HCT116 (cell line): ENCODE results near the gene HYAL1. TPM values are rescaled to one million over a fixed set of nuclear protein-coding genes. Genes with fewer than 3 reads are reported as not detected.

Experiments
- ATAC-seq: fragments of 200-7000 bp; cut with Tn5 transposase; 2 replicates; pipeline ENCODE4 v1.9.1; 2020; ENCODE audit warnings: mild to moderate bottlenecking, moderate library complexity
- BruUV-seq: library from RNA; stranded (reverse); fragments of 400-500 nt; replicated peaks from 2 replicates; lab custom pipeline; 2021; lab: Mats Ljungman, UMichigan
- CTCF ChIA-PET: fragments of 300-600 bp; sonication (Branson Sonifier 250); formaldehyde crosslinking; loops from one replicate; lab custom pipeline; 2021; ENCODE audit warnings: antibody characterized with exemption; lab: Charles Lee
- POLR2A ChIA-PET: fragments of 300-600, 350-600 bp; sonication (Branson Sonifier 250); formaldehyde crosslinking; loops from one replicate; lab custom pipeline; 2021; ENCODE audit warnings: antibody characterized with exemption; lab: Charles Lee
- RAD21 ChIA-PET, 2 experiments: fragments of 300-600 bp; sonication (Branson Sonifier 250); formaldehyde crosslinking; loops; one replicate each; lab custom pipeline; 2023; ENCODE audit warnings: low total read pairs in 2 of 2; ENCODE audit not compliant: uncharacterized antibody in 2 of 2, unreplicated experiment in 2 of 2, low non-redundant PET in 1 of 2; lab: Charles Lee
- DNase-seq: peaks from one replicate; pipeline ENCODE4 v3.0.0-alpha.2; 2010; ENCODE audit warnings: low read depth, low spot score
- H2AFZ ChIP-seq: fragments of 200-600 bp; shearing (Covaris generic), sonication (generic); 2 replicates; pipeline ENCODE4 v1.6.1; 2017; ENCODE audit warnings: low read depth, mixed run types, mixed read lengths, antibody characterized with exemption, low read length; ENCODE audit not compliant: poor library complexity, severe bottlenecking
- H3K27ac ChIP-seq: 2 replicates; pipeline ENCODE4 v1.5.1; 2012; ENCODE audit warnings: low read depth, low read length
- H3K27me3 ChIP-seq: fragments of 200-600 bp; sonication (generic); 2 replicates; pipeline ENCODE4 v1.6.1; 2016; ENCODE audit warnings: mixed run types, low read length, mixed read lengths; ENCODE audit not compliant: insufficient read depth
- H3K36me3 ChIP-seq, 2 experiments: fragments of 200-500 bp in 1 of 2; fragments of 200-600 bp in 1 of 2; sonication (Bioruptor generic) in 1 of 2; sonication (generic) in 1 of 2; 2 replicates each; pipeline versions ENCODE4 v1.5.1 to v1.6.1; 2014 to 2016; ENCODE audit warnings: low read length in 2 of 2, inconsistent platforms in 1 of 2, mixed read lengths in 1 of 2, mixed run types in 1 of 2; ENCODE audit not compliant: insufficient read depth in 2 of 2, control insufficient read depth in 1 of 2
- H3K4me1 ChIP-seq, 2 experiments: fragments of 200-600 bp in 1 of 2; sonication (generic) in 1 of 2; 2 replicates each; pipeline versions ENCODE4 v1.5.1 to v1.6.1; 2012 to 2017; ENCODE audit warnings: low read length in 2 of 2, inconsistent platforms in 1 of 2, mild to moderate bottlenecking in 1 of 2, mixed read lengths in 1 of 2, mixed run types in 1 of 2, moderate library complexity in 1 of 2; ENCODE audit not compliant: insufficient read depth in 2 of 2, control insufficient read depth in 1 of 2
- H3K4me2 ChIP-seq: fragments of 200-600 bp; sonication (generic); 2 replicates; pipeline ENCODE4 v1.6.1; 2017; ENCODE audit warnings: mixed run types, low read length, mixed read lengths
- H3K4me3 ChIP-seq, 2 experiments: fragments of 200-600 bp in 1 of 2; sonication (generic) in 1 of 2; replicated peaks in 1 of 2; 2 replicates each; pipeline ENCODE4 v1.5.1; 2011 to 2016; ENCODE audit warnings: low read length in 2 of 2, control low read depth in 1 of 2, low read depth in 1 of 2, mild to moderate bottlenecking in 1 of 2, mixed read lengths in 1 of 2, mixed run types in 1 of 2
- H3K79me2 ChIP-seq: fragments of 200-600 bp; sonication (generic); 2 replicates; pipeline ENCODE4 v1.6.1; 2017; ENCODE audit warnings: mild to moderate bottlenecking, mixed run types, low read length, moderate library complexity, mixed read lengths; ENCODE audit not compliant: insufficient read depth
- H3K9ac ChIP-seq: fragments of 200-600 bp; sonication (generic); 2 replicates; pipeline ENCODE4 v1.6.1; 2016; ENCODE audit warnings: low read length, mixed read lengths
- H3K9me2 ChIP-seq: fragments of 200-600 bp; sonication (generic), shearing (Covaris generic); 2 replicates; pipeline ENCODE4 v1.6.1; 2017; ENCODE audit warnings: mixed run types, mild to moderate bottlenecking, moderate library complexity; ENCODE audit not compliant: insufficient read depth
- H3K9me3 ChIP-seq, 2 experiments: fragments of 200-500 bp in 1 of 2; fragments of 200-600 bp in 1 of 2; sonication (Bioruptor generic) in 1 of 2; sonication (generic) in 1 of 2; 2 replicates each; pipeline ENCODE4 v1.6.1; 2014 to 2017; ENCODE audit warnings: low read length in 2 of 2, mixed read lengths in 2 of 2, inconsistent platforms in 1 of 2, low read depth in 1 of 2, mild to moderate bottlenecking in 1 of 2, mixed run types in 1 of 2, moderate library complexity in 1 of 2; ENCODE audit not compliant: control insufficient read depth in 1 of 2, insufficient read depth in 1 of 2
- H4K20me1 ChIP-seq: fragments of 200-600 bp; sonication (generic), shearing (Covaris generic); 2 replicates; pipeline ENCODE4 v1.6.1; 2017; ENCODE audit warnings: mixed run types, mild to moderate bottlenecking, moderate library complexity; ENCODE audit not compliant: insufficient read depth
- CBX3 ChIP-seq: IDR thresholded peaks from 2 replicates; pipeline ENCODE4 v1.6.1; 2012; ENCODE audit warnings: low read depth
- CEBPB ChIP-seq: IDR thresholded peaks from 2 replicates; pipeline ENCODE4 v1.6.1; 2012; ENCODE audit warnings: low read depth
- EGR1 ChIP-seq: IDR thresholded peaks from 2 replicates; pipeline ENCODE4 v1.6.1; 2012; ENCODE audit warnings: low read depth
- ELF1 ChIP-seq: IDR thresholded peaks from 2 replicates; pipeline ENCODE4 v1.6.1; 2012; ENCODE audit warnings: low read depth, borderline replicate concordance
- EZH2 ChIP-seq: fragments of 200-600 bp; sonication (generic); IDR thresholded peaks from 2 replicates; pipeline ENCODE4 v1.6.1; 2017; ENCODE audit warnings: antibody characterized with exemption, mixed run types
- FOSL1 ChIP-seq: IDR thresholded peaks from 2 replicates; pipeline ENCODE4 v1.6.1; 2012; ENCODE audit warnings: low read depth
- JUND ChIP-seq: IDR thresholded peaks from 2 replicates; pipeline ENCODE4 v1.6.1; 2012
- POLR2A ChIP-seq: IDR thresholded peaks from 2 replicates; pipeline ENCODE4 v1.7.0; 2011; ENCODE audit warnings: borderline replicate concordance; ENCODE audit not compliant: insufficient read depth, insufficient read length; ENCODE audit errors: extremely low read depth
- POLR2AphosphoS5 ChIP-seq: IDR thresholded peaks from 2 replicates; pipeline ENCODE4 v1.6.1; 2011; ENCODE audit warnings: mild to moderate bottlenecking, low read depth, low read length, moderate library complexity
- RAD21 ChIP-seq: IDR thresholded peaks from 2 replicates; pipeline ENCODE4 v1.6.1; 2012; ENCODE audit warnings: low read depth, mild to moderate bottlenecking
- SIN3A ChIP-seq: IDR thresholded peaks from 2 replicates; pipeline ENCODE4 v1.6.1; 2012; ENCODE audit warnings: low read depth
- SP1 ChIP-seq: IDR thresholded peaks from 2 replicates; pipeline ENCODE4 v1.6.1; 2012; ENCODE audit warnings: low read depth
- SRF ChIP-seq: IDR thresholded peaks from 2 replicates; pipeline ENCODE4 v1.6.1; 2012; ENCODE audit warnings: low read depth
- TCF7L2 ChIP-seq: IDR thresholded peaks from 2 replicates; pipeline ENCODE4 v1.7.0; 2011; ENCODE audit warnings: borderline replicate concordance, inconsistent platforms; ENCODE audit not compliant: insufficient read depth, insufficient read length; ENCODE audit errors: extremely low read depth
- ZFX ChIP-seq: fragments of 450-650 bp; IDR thresholded peaks from 2 replicates; pipeline ENCODE4 v1.6.1; 2017
- intact Hi-C: fragments of 100-400 bp; cut with micrococcal nuclease; formaldehyde crosslinking; loops from 2 replicates; pipeline ENCODE4 v1.10.0; 2022
- total RNA-seq: library from RNA; stranded (reverse); gene quantifications from one replicate; pipeline ENCODE4 v1.2.1, GENCODE V29; 2021; ENCODE audit not compliant: unreplicated experiment
- TF ChIP-seq, protein P1 (sequence below): IDR thresholded peaks from 2 replicates; pipeline ENCODE4 v1.6.1; 2012
- TF ChIP-seq, protein P2 (sequence below): IDR thresholded peaks from 2 replicates; pipeline ENCODE4 v1.6.1; 2012; ENCODE audit warnings: low read depth

Gene HYAL1
- total RNA-seq, 1 experiment from 2014 or later = 6.1 TPM

DNA sequence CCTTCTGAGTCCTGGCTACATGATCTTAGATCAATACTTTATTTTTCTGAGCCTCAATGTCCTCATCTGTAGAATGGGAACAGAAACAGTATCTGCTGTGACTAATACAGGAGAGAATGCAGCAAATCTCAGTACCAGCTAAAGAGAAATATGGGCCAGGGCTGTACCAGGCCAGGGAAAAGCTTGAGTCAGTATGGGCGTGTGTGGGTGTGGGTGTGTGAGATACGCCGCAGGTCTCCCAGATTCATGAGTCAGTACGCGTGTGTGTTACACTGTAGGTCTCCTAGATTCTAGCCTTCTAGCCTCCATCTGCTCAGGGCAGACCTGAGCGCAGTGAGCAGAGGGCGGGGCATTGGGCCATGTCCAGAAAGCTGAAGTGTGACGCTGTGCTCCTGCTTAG is 52.2 kb downstream of the HYAL1 start:
- intact Hi-C loops = loop anchor here (1.0 kb wide), 1 partner anchor 15 kb away; the partner anchor contains the start of gene GNAI2
- peaks cover 0 to 3% of the 10 kb centered on the region in 2 experiments; a peak in 3 of 4 replicates for H3K36me3 ChIP-seq
- DNase-seq (no peak), ATAC-seq (peak; percentile 47)
- peaks cover 24 to 80% of the 10 kb centered on the region in 2 experiments for H3K4me1 ChIP-seq
- no TSS peak for BruUV-seq
- ChIA-PET RAD21 (no interaction called here), CTCF (no interaction called here), POLR2A (interaction anchor here (0.6 to 3.0 kb wide), 2 partner anchors 9 to 16 kb away, joined by 3 to 12 read pairs; partner anchors contain the start of gene GNAI2)
- H3K79me2 ChIP-seq = peaks cover 59% of the 10 kb centered on the region
- H3K9me2 ChIP-seq = no peaks in the 10 kb centered on the region
- no peak overlapping the region for H3K27ac ChIP-seq
- no peaks in the 10 kb centered on the region for H3K27me3 ChIP-seq
- TF ChIP-seq SRF (no peak), ELF1 (no peak), CBX3 (no peak), TCF7L2 (no peak), CEBPB (no peak), POLR2A (no peak)
- TF ChIP-seq, protein P1, sequence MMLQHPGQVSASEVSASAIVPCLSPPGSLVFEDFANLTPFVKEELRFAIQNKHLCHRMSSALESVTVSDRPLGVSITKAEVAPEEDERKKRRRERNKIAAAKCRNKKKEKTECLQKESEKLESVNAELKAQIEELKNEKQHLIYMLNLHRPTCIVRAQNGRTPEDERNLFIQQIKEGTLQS = no peak
- no peak overlapping the region for H2AFZ ChIP-seq
- peak overlapping the region; percentile 62 for H3K4me2 ChIP-seq
- peak overlapping the region; percentile 44 for H3K9ac ChIP-seq
- no peak overlapping the region for H3K4me3 ChIP-seq
- H3K9me3 ChIP-seq = no peaks in the 10 kb centered on the region
- no peaks in the 10 kb centered on the region for H4K20me1 ChIP-seq

DNA sequence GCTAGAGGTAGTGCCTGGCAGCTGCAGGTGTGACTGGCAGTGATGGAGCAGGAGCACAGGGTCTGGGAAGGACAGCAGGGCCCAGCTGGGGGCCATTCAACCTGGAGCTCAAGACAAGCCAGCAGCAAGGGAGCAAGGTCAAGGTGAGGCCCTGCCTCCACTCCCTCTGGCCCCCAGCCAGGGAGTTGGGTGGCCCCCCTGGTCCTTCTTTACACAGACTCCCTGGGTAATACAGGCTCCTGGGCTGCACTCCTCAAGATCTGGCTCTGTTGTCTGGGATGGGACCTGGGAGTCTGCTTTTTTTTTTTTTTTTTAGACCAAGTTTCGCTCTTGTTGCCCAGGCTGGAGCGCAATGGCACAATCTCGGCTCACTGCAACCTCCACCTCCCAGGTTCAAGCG is 52.9 kb downstream of the HYAL1 start:
- ChIA-PET RAD21 (no interaction called here), POLR2A (interaction anchor here (1.1 to 3.0 kb wide), 2 partner anchors 9 to 15 kb away, joined by 3 to 12 read pairs; partner anchors contain the start of gene GNAI2), CTCF (interaction anchor here (0.9 to 4.7 kb wide), 2 partner anchors 9 to 24 kb away, joined by 3 to 46 read pairs; no protein-coding TSS in a partner anchor)
- H3K4me2 ChIP-seq = peak overlapping the region; percentile 62
- H3K4me1 ChIP-seq = peaks cover 28 to 87% of the 10 kb centered on the region in 2 experiments
- ATAC-seq (no peak), DNase-seq (no peak)
- H3K4me3 ChIP-seq = no peak overlapping the region
- peaks cover 65% of the 10 kb centered on the region for H3K79me2 ChIP-seq
- BruUV-seq = no TSS peak
- no peaks in the 10 kb centered on the region for H4K20me1 ChIP-seq
- peaks cover 0 to 3% of the 10 kb centered on the region in 2 experiments; a peak in 2 of 4 replicates for H3K36me3 ChIP-seq
- no peaks in the 10 kb centered on the region for H3K9me3 ChIP-seq
- no peaks in the 10 kb centered on the region for H3K9me2 ChIP-seq
- H3K27me3 ChIP-seq = no peaks in the 10 kb centered on the region
- intact Hi-C loops = no loop called here
- peak overlapping the region; percentile 20 for H3K9ac ChIP-seq
- no peak overlapping the region for H2AFZ ChIP-seq
- peak overlapping the region; percentile 31; the same call in 1 of the 2 replicates for H3K27ac ChIP-seq
- TF ChIP-seq EZH2 = no peak
- TF ChIP-seq SRF = no peak
- no peak for TF ChIP-seq SIN3A
- no peak for TF ChIP-seq POLR2AphosphoS5
- TF ChIP-seq, protein P1 = no peak
- no peak for TF ChIP-seq ZFX
- no peak for TF ChIP-seq ELF1
- TF ChIP-seq EGR1 = no peak
- TF ChIP-seq RAD21 = no peak
- TF ChIP-seq TCF7L2 = no peak
- TF ChIP-seq, protein P2, sequence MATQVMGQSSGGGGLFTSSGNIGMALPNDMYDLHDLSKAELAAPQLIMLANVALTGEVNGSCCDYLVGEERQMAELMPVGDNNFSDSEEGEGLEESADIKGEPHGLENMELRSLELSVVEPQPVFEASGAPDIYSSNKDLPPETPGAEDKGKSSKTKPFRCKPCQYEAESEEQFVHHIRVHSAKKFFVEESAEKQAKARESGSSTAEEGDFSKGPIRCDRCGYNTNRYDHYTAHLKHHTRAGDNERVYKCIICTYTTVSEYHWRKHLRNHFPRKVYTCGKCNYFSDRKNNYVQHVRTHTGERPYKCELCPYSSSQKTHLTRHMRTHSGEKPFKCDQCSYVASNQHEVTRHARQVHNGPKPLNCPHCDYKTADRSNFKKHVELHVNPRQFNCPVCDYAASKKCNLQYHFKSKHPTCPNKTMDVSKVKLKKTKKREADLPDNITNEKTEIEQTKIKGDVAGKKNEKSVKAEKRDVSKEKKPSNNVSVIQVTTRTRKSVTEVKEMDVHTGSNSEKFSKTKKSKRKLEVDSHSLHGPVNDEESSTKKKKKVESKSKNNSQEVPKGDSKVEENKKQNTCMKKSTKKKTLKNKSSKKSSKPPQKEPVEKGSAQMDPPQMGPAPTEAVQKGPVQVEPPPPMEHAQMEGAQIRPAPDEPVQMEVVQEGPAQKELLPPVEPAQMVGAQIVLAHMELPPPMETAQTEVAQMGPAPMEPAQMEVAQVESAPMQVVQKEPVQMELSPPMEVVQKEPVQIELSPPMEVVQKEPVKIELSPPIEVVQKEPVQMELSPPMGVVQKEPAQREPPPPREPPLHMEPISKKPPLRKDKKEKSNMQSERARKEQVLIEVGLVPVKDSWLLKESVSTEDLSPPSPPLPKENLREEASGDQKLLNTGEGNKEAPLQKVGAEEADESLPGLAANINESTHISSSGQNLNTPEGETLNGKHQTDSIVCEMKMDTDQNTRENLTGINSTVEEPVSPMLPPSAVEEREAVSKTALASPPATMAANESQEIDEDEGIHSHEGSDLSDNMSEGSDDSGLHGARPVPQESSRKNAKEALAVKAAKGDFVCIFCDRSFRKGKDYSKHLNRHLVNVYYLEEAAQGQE = no peak
- TF ChIP-seq FOSL1 = no peak
- no peak for TF ChIP-seq CEBPB
- TF ChIP-seq JUND = no peak
- no peak for TF ChIP-seq SP1
